ENCODE results near the gene ADK.
A peak's percentile ranks its signal among the peaks of the same experiment; 100 is the strongest.
"Not testable (repeated sequence)": the region's sequence is repeated elsewhere in the genome, so short reads cannot be mapped to it uniquely, and the experiment has no call there.

The ADK gene

GRCh38 chr10:74179111-74179710 is 28.2 kb downstream of the ADK start:
- DNase-seq (ENCODE audit: low read depth in 3 of 3, low spot score in 1 of 3): no peak

DNA sequence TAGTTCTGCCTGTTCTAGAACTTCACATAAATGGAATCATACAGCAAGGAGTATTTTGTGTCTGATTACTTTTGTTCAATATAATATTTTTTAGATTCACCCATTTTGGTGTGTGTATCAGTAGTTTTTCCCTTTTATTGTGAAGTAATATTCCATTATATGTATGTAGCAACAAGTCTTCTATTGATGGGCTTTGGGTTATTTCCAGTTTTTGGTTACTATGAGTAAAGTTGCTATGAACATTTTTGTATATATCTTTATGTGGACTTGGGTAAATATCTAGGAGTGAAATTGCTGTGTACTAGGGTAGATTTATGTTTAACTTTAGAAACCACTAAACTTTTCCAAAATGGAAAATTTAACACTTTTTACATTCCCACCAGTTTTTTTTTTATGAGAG is 35.7 kb downstream of the ADK start:
- DNase-seq (ENCODE audit: low read depth in 3 of 3, low spot score in 1 of 3): no peak

DNA sequence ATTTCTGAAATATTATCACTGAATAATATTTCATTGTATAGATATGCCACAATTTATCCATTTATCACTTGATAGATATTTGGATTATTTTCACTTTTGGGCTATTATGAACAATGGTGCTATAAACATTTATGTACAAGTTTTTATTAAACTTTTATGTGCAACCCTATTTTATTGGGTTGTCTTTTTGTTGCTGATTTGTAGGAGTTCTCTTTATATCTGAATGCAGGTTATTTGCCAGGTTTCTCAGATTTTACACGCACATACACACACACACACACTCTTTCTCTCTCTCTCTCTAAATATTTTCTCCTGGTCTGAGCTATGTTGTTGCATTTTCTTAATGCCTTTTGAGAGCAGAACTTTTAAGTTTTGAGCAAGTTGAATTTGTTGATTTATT is 36.2 kb downstream of the ADK start:
- no peak for DNase-seq (ENCODE audit: low read depth in 3 of 3, low spot score in 1 of 3)

GRCh38 chr10:74188617-74189016 is 37.6 kb downstream of the ADK start:
- not testable (repeated sequence) for DNase-seq (ENCODE audit: low read depth in 3 of 3, low spot score in 1 of 3)

GRCh38 chr10:74189999-74190421 is 39.0 kb downstream of the ADK start:
- no peak for DNase-seq (ENCODE audit: low read depth in 3 of 3, low spot score in 1 of 3)

- no peak for DNase-seq (ENCODE audit: low read depth in 3 of 3, low spot score in 1 of 3)
Observed at GRCh38 chr10:74190494-74190893, 39.5 kb downstream of the ADK start.

- no peak for DNase-seq (ENCODE audit: low read depth in 3 of 3, low spot score in 1 of 3)
Observed at GRCh38 chr10:74194545-74194944, 43.5 kb downstream of the ADK start.

GRCh38 chr10:74194999-74195398 is 44.0 kb downstream of the ADK start:
- no peak for DNase-seq (ENCODE audit: low read depth in 3 of 3, low spot score in 1 of 3)

DNA sequence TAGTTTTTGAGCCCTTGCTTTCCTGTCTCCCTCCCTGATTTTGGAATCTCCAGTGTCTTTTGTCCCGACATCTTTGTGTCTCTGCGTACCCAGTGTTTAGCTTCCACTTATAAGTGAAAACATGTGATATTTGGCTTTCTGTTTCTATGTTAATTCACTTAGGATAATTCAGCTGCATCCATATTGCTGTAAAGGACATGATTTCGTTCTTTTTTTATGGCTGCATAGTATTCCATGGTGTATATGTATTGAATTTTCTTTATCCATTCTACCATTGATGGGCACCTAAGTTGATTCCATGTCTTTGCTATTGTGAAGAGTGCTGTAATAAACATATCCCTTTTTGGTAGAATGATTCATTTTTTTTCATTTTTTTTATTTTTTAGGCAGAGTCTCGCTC is 48.3 kb downstream of the ADK start:
- no peak for DNase-seq (ENCODE audit: low read depth in 3 of 3, low spot score in 1 of 3)

- no peak for DNase-seq (ENCODE audit: low read depth in 3 of 3, low spot score in 1 of 3)
Observed at GRCh38 chr10:74202356-74202755, 51.3 kb downstream of the ADK start.

GRCh38 chr10:74206746-74207145 is 55.7 kb downstream of the ADK start:
- DNase-seq (ENCODE audit: low read depth in 3 of 3, low spot score in 1 of 3): no peak

DNA sequence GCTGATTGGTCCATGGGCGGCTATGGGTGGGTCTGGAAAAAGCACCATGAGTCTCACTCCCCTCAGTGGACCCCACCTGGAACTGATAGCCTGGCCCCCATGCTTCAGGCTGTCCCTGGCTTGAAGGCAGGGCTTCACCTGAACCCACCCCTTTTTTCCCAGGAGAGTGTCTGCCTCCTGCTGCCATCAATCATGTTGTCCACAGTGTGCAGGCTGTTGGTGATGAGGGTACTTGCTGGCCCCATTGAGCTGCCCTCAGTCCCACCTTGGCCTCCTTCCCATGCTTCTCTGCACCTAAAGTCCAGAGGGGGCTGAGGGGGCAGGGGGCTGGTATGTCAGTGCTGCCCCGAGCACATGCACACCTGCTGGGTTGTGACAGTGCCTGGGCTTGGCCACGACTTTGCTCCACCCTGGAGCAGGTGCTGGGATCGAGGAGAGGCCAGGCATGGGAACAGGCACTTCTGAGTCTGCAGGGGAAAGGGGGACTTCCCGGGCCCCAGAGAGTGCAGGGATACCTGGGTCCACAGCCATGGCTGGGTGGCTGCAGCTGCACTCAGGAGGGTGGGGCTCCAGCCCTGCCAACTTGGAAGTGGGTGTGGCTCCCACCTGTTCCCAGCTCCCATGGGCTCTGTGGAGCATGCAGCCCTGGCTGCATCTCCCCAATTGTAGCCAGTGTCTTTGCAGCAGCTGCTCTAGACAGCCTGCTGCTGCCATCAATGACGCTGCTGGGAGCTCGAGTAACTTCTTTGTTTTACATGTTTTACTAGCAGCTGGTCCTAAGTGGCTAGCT is 56.9 kb downstream of the ADK start:
- DNase-seq (ENCODE audit: low read depth in 3 of 3, low spot score in 1 of 3): no peak

- DNase-seq (ENCODE audit: low read depth in 3 of 3, low spot score in 1 of 3): no peak
Observed at GRCh38 chr10:74208997-74209396, 58.0 kb downstream of the ADK start.

- DNase-seq (ENCODE audit: low read depth in 3 of 3, low spot score in 1 of 3): no peak
Observed at GRCh38 chr10:74213019-74213418, 62.0 kb downstream of the ADK start.

DNA sequence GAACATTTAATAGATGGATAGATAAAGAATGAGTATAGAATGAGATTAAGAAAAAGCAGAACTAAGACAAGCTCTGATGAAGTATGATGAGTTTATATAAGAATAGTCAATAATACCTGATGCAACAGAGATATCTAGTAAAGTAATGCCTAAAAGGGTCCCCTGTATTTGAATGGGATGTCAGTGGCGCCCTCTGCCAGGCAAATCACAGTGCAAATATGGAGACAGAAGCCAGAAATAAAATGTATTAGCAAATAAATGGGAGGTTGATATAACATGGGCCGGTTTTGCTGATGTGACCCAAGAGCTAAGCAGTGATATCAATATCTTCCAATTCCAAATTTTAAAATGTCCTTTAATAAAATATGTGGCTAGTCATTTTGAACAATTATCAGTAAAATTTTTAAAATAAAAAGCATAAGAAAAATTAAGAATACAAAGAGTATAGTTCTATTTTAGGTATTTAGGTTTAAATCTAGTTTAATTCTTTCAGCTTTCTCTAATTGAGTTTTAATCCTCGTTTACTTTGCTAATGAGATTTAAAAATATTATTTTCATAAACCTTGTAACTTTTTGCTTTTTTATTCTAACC is 62.6 kb downstream of the ADK start:
- DNase-seq (ENCODE audit: low read depth in 3 of 3, low spot score in 1 of 3): peak in 1 of 3 donors; percentile 17

- not testable (repeated sequence) for DNase-seq (ENCODE audit: low read depth in 3 of 3, low spot score in 1 of 3)
Observed at GRCh38 chr10:74217110-74217509, 66.1 kb downstream of the ADK start.

DNA sequence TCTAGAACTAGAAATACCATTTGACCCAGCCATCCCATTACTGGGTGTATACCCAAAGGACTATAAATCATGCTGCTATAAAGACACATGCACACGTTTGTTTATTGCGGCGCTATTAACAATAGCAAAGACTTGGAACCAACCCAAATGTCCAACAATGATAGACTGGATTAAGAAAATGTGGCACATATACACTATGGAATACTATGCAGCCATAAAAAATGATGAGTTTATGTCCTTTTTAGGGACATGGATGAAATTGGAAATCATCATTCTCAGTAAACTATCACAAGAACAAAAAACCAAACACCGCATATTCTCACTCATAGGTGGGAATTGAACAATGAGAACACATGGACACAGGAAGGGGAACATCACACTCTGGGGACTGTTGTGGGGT is 71.4 kb downstream of the ADK start:
- DNase-seq (ENCODE audit: low read depth in 3 of 3, low spot score in 1 of 3): not testable (repeated sequence)

DNA sequence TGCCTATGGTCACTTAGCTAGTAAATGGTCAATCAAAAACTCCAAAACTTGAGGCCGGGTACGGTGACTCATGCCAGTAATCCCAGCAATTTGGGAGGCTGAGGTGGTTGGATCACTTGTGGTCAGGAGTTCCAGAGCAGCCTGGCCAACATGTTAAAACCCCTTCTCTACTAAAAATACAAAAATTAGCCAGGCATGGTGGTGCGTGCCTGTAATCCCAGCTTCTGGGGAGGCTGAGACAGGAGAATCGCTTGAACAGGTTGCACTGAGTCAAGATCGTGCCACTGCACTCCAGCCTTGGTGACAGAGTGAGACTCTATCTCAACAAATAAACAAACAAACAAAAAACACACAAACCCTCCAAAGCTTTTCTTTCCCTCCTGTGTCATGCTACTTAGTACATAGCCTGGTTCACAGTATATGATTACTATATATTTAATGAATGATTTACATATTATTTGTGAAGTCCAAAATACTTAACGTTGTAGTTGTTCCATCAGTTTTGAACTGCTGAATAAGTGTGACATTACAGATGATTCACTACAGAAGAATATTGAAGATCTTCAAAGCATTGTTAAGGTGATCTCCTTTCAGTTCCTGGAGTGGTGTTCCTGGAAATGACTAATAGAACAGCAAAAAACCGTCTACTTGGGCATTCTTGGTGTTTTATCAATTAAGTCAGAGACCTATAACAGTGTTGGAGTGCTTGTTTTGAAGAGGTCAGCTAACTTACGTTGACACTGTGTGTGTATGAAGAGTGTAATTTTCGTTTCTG is 72.9 kb downstream of the ADK start:
- DNase-seq (ENCODE audit: low read depth in 3 of 3, low spot score in 1 of 3): no peak

GRCh38 chr10:74227697-74228424 is 76.8 kb downstream of the ADK start:
- no peak for DNase-seq (ENCODE audit: low read depth in 3 of 3, low spot score in 1 of 3)

DNA sequence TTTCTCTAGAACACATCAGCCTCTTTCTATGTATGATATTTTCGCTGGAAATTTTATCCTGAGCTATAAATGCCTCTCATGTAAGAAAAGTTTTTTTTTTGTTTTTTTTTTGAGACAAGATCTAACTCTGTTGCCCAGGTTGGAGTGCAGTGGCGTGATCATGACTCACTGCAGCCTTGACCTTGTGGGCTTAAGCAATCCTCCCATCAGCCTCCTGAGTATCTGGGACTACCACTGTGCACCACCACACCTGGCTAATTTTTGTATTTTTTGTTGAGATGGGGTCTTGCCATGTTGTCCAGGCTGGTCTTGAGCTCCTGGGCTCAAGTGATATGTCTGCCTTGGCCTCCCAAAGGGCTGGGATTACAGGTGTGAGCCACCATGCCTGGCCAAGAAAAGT is 80.4 kb downstream of the ADK start:
- DNase-seq (ENCODE audit: low read depth in 3 of 3, low spot score in 1 of 3): no peak

DNA sequence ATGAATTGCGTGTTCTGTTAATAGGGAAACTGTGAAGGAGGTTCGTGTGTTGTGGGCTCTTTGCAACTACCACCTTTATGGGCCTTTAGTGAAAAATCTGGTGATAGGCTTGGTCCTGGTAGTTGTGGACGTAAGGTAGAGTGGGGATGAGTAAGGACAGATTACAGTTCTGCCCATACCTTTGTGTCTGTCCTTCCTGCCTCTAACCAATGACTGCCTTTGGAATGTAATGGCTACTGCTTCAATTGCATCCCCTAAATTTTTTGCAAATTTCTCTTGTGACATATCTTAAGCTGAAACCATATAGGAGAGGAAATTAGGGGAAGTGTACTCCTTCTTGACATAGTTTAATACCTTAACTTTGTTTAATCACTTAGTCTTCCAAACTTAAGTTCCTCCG is 82.3 kb downstream of the ADK start:
- no peak for DNase-seq (ENCODE audit: low read depth in 3 of 3, low spot score in 1 of 3)

All from stimulated activated CD4-positive, alpha-beta T cell treated with anti-CD3 and anti-CD28 coated beads, TNF-alpha, amount 100 ng/mL, for 1 hour (primary cell).